Esophagus squamous epithelium (tissue), 4 donors: Measurements from ENCODE around the gene PTPN5.

Source experiments
- CTCF ChIP-seq, 6 experiments: fragments of 450-650 bp in 4 of 6; fragments of 200-600 bp in 2 of 6; sonication (generic) in 2 of 6; IDR thresholded peaks; one replicate each; pipeline ENCODE4 v1.5.1; 2016 to 2019; ENCODE audit warnings: antibody characterized with exemption in 6 of 6, mild to moderate bottlenecking in 4 of 6, moderate library complexity in 4 of 6
- POLR2A ChIP-seq, 4 donors: fragments of 450-650 bp; IDR thresholded peaks; one replicate each; pipeline ENCODE4 v1.6.1; 2017; ENCODE audit warnings: antibody characterized with exemption in 4 of 4, mild to moderate bottlenecking in 4 of 4, moderate library complexity in 3 of 4

- TF ChIP-seq CTCF (IDR thresholded peaks at IDR 0.05) (no peak), POLR2A (IDR thresholded peaks at IDR 0.05) (no peak)
Observed at GRCh38 chr11:18761741-18762140, 29.9 kb downstream of the PTPN5 start.
